Measurements from ENCODE around the gene PPP1R11.

DNA sequence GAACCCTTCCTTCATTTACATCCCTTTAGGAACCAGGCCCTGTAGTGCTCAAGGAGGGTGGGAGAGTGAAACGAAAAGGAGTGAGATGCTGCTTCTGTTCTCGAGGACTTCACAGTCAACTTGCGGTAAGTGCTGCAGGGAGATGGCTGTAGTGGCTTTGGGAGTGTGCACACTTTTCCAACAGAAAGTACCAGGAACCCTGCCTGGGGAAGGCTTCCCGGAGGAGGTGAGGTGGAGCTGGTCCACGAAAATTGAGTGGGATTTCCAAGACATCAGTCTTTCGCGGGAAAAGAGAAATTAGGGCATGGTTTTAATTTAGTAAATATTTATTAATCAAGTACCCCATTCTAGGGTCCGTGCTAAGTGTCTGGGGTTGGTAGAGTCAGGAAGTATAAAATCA, 33.2 kb downstream of the PPP1R11 start:
- TF ChIP-seq, protein P1, sequence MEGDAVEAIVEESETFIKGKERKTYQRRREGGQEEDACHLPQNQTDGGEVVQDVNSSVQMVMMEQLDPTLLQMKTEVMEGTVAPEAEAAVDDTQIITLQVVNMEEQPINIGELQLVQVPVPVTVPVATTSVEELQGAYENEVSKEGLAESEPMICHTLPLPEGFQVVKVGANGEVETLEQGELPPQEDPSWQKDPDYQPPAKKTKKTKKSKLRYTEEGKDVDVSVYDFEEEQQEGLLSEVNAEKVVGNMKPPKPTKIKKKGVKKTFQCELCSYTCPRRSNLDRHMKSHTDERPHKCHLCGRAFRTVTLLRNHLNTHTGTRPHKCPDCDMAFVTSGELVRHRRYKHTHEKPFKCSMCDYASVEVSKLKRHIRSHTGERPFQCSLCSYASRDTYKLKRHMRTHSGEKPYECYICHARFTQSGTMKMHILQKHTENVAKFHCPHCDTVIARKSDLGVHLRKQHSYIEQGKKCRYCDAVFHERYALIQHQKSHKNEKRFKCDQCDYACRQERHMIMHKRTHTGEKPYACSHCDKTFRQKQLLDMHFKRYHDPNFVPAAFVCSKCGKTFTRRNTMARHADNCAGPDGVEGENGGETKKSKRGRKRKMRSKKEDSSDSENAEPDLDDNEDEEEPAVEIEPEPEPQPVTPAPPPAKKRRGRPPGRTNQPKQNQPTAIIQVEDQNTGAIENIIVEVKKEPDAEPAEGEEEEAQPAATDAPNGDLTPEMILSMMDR (conservative IDR thresholded peaks at IDR 0.05; ENCODE audit: low read depth, low read length), result no peak
- TF ChIP-seq EZH2 (IDR thresholded peaks at IDR 0.05; ENCODE audit: low read length, unreplicated experiment), result no peak

Data from PC-3 (cell line).